Neural cell (in vitro differentiated cells): ENCODE data around the gene LSM14A. TPM values are rescaled to one million over a fixed set of nuclear protein-coding genes. Genes with fewer than 3 reads are reported as not detected.

Source experiments
- H2AFZ ChIP-seq: fragments of 200-600, 300-800 bp; sonication (generic), shearing (Covaris generic); 2 replicates; pipeline ENCODE4 v1.6.0; 2014; ENCODE audit warnings: low read depth, mild to moderate bottlenecking, antibody characterized with exemption, low read length, moderate library complexity
- H3F3A ChIP-seq: fragments of 200-600 bp; shearing (Covaris generic); 2 replicates; pipeline ENCODE4 v1.6.1; 2016; ENCODE audit warnings: mild to moderate bottlenecking, moderate library complexity, mixed read lengths, antibody characterized with exemption, low read length; ENCODE audit not compliant: insufficient read depth, poor library complexity, severe bottlenecking
- H3K27ac ChIP-seq: fragments of 200-600, 300-800 bp; sonication (generic), shearing (Covaris generic); 2 replicates; pipeline ENCODE4 v1.5.1; 2014; ENCODE audit warnings: mild to moderate bottlenecking, low read length, moderate library complexity
- H3K27me3 ChIP-seq: fragments of 300-800, 200-600 bp; sonication (generic), shearing (Covaris generic); 2 replicates; pipeline ENCODE4 v1.6.0; 2014; ENCODE audit warnings: mild to moderate bottlenecking, low read depth, low read length, moderate library complexity; ENCODE audit not compliant: insufficient read depth
- H3K36me3 ChIP-seq: fragments of 300-800, 200-600 bp; sonication (generic), shearing (Covaris generic); 2 replicates; pipeline ENCODE4 v1.5.1; 2014; ENCODE audit warnings: mild to moderate bottlenecking, antibody characterized with exemption, low read length, moderate library complexity; ENCODE audit not compliant: insufficient read depth
- H3K4me2 ChIP-seq: fragments of 300-800, 200-600 bp; sonication (generic), shearing (Covaris generic); 2 replicates; pipeline ENCODE4 v1.6.0; 2014; ENCODE audit warnings: mild to moderate bottlenecking, low read length
- H3K4me3 ChIP-seq: fragments of 300-800, 200-600 bp; sonication (generic), shearing (Covaris generic); 2 replicates; pipeline ENCODE4 v1.5.1; 2014; ENCODE audit warnings: mild to moderate bottlenecking, low read length, moderate library complexity
- H3K79me2 ChIP-seq: fragments of 200-600 bp; shearing (Covaris generic); replicated peaks from 2 replicates; pipeline ENCODE4 v1.6.0; 2014; ENCODE audit warnings: mild to moderate bottlenecking, low read length, moderate library complexity; ENCODE audit not compliant: insufficient read depth
- H3K9ac ChIP-seq: fragments of 300-800, 200-600 bp; sonication (generic), shearing (Covaris generic); 2 replicates; pipeline ENCODE4 v1.6.1; 2016; ENCODE audit warnings: mild to moderate bottlenecking, low read length, mixed read lengths
- H3K9me2 ChIP-seq: fragments of 200-600 bp; shearing (Covaris generic); 2 replicates; pipeline ENCODE4 v1.6.1; 2016; ENCODE audit warnings: mild to moderate bottlenecking, low read length, mixed read lengths; ENCODE audit not compliant: insufficient read depth
- H3K9me3 ChIP-seq: fragments of 200-600, 300-800 bp; sonication (generic), shearing (Covaris generic); 2 replicates; pipeline ENCODE4 v1.6.1; 2016; ENCODE audit warnings: mild to moderate bottlenecking, mixed run types, low read length, moderate library complexity, mixed read lengths
- H4K20me1 ChIP-seq: fragments of 200-600 bp; shearing (Covaris generic); 2 replicates; pipeline ENCODE4 v1.6.1; 2016; ENCODE audit warnings: mild to moderate bottlenecking, mixed run types; ENCODE audit not compliant: insufficient read depth
- CTCF ChIP-seq: fragments of 450-650 bp; IDR thresholded peaks from 2 replicates; pipeline ENCODE4 v1.5.1; 2014; ENCODE audit warnings: antibody characterized with exemption, mild to moderate bottlenecking, moderate library complexity; ENCODE audit not compliant: poor library complexity, severe bottlenecking
- EP300 ChIP-seq: fragments of 450-650 bp; conservative IDR thresholded peaks from 2 replicates; pipeline ENCODE4 v1.6.1; 2014; ENCODE audit warnings: antibody characterized with exemption, mild to moderate bottlenecking, moderate library complexity; ENCODE audit not compliant: poor library complexity, severe bottlenecking
- EZH2 ChIP-seq: fragments of 200-600, 300-800 bp; shearing (Covaris generic), sonication (generic); IDR thresholded peaks from 2 replicates; pipeline ENCODE4 v1.6.1; 2014; ENCODE audit warnings: antibody characterized with exemption, low read length, borderline replicate concordance, mild to moderate bottlenecking; ENCODE audit not compliant: insufficient read depth, poor library complexity, severe bottlenecking
- MXI1 ChIP-seq: fragments of 450-650 bp; conservative IDR thresholded peaks from 2 replicates; pipeline ENCODE4 v1.6.1; 2014; ENCODE audit warnings: antibody characterized with exemption, mild to moderate bottlenecking; ENCODE audit not compliant: poor library complexity, severe bottlenecking
- POLR2AphosphoS5 ChIP-seq: IDR thresholded peaks from 2 replicates; pipeline ENCODE4 v1.6.1; 2012
- RAD21 ChIP-seq: fragments of 450-650 bp; conservative IDR thresholded peaks from 2 replicates; pipeline ENCODE4 v1.6.1; 2014; ENCODE audit warnings: antibody characterized with exemption, mild to moderate bottlenecking, moderate library complexity
- REST ChIP-seq: IDR thresholded peaks from 2 replicates; pipeline ENCODE4 v1.6.1; 2012; ENCODE audit warnings: borderline replicate concordance
- SMC3 ChIP-seq: fragments of 450-650 bp; conservative IDR thresholded peaks from 2 replicates; pipeline ENCODE4 v1.6.1; 2014; ENCODE audit warnings: antibody characterized with exemption, mild to moderate bottlenecking, moderate library complexity; ENCODE audit not compliant: poor library complexity
- TAF1 ChIP-seq: IDR thresholded peaks from 2 replicates; pipeline ENCODE4 v1.6.1; 2012; ENCODE audit warnings: low read depth
- polyA plus RNA-seq: library from polyadenylated mRNA; depleted of rRNA; stranded (reverse); fragments of >200 nt; gene quantifications from 2 replicates; pipeline ENCODE4 v1.2.3, GENCODE V29; 2014

LSM14A gene
- polyA plus RNA-seq, 1 donor from 2014 or later = 104 TPM

GRCh38 chr19:34181111-34181864 is 9.0 kb downstream of the LSM14A start:
- no peak overlapping the region for H3K4me2 ChIP-seq
- H3K27me3 ChIP-seq = no peaks in the 10 kb centered on the region
- H4K20me1 ChIP-seq = peaks cover 5% of the 10 kb centered on the region
- no peaks in the 10 kb centered on the region for H3K9me2 ChIP-seq
- TF ChIP-seq REST = no peak
- H3K27ac ChIP-seq = no peak overlapping the region
- no peaks in the 10 kb centered on the region for H3K9me3 ChIP-seq
- H3F3A ChIP-seq = no peaks in the 10 kb centered on the region
- no peaks in the 10 kb centered on the region for H3K36me3 ChIP-seq
- no peak overlapping the region for H2AFZ ChIP-seq
- H3K4me3 ChIP-seq = no peak overlapping the region
- H3K9ac ChIP-seq = no peak overlapping the region
- H3K79me2 ChIP-seq = peaks cover 96% of the 10 kb centered on the region

- Histone ChIP-seq H2AFZ (no peak overlapping the region), H3K79me2 (peaks cover 96% of the 10 kb centered on the region), H3F3A (no peaks in the 10 kb centered on the region), H3K9ac (no peak overlapping the region), H3K4me2 (no peak overlapping the region), H3K9me2 (no peaks in the 10 kb centered on the region), H4K20me1 (peaks cover 5% of the 10 kb centered on the region), H3K9me3 (no peaks in the 10 kb centered on the region), H3K27me3 (no peaks in the 10 kb centered on the region), H3K4me3 (no peak overlapping the region), H3K27ac (no peak overlapping the region), H3K36me3 (no peaks in the 10 kb centered on the region)
- TF ChIP-seq SMC3 (no peak), CTCF (no peak), EZH2 (no peak), TAF1 (no peak)
Observed at GRCh38 chr19:34182125-34182524, 9.8 kb downstream of the LSM14A start.

GRCh38 chr19:34184880-34185491 is 12.7 kb downstream of the LSM14A start:
- H3K36me3 ChIP-seq = no peaks in the 10 kb centered on the region
- no peaks in the 10 kb centered on the region for H3F3A ChIP-seq
- no peak overlapping the region for H2AFZ ChIP-seq
- no peaks in the 10 kb centered on the region for H3K9me2 ChIP-seq
- no peak overlapping the region for H3K27ac ChIP-seq
- H3K79me2 ChIP-seq = peaks cover 95% of the 10 kb centered on the region
- H3K9ac ChIP-seq = no peak overlapping the region
- peaks cover 5% of the 10 kb centered on the region for H4K20me1 ChIP-seq
- no peaks in the 10 kb centered on the region for H3K27me3 ChIP-seq
- no peak for TF ChIP-seq MXI1
- TF ChIP-seq EZH2 = no peak
- TF ChIP-seq REST = no peak
- TF ChIP-seq SMC3 = no peak
- no peak for TF ChIP-seq RAD21
- no peak for TF ChIP-seq POLR2AphosphoS5
- no peak for TF ChIP-seq TAF1
- TF ChIP-seq EP300 = no peak
- TF ChIP-seq CTCF = no peak
- H3K9me3 ChIP-seq = no peaks in the 10 kb centered on the region
- no peak overlapping the region for H3K4me3 ChIP-seq
- H3K4me2 ChIP-seq = no peak overlapping the region
